A549 (cell line): ENCODE measurements around the gene SLC38A3.

ENCODE experiments used
- CEBPB ChIP-seq, 2 experiments: fragments of >200 bp in 1 of 2; sonication (Bioruptor Twin) in 1 of 2; formaldehyde crosslinking in 1 of 2; IDR thresholded peaks; 2 replicates each; pipeline ENCODE4 v1.6.1; 2012 to 2016
- NR3C1 ChIP-seq: fragments of >200 bp; sonication (Bioruptor Twin); formaldehyde crosslinking; IDR thresholded peaks from 3 replicates; pipeline ENCODE4 v1.6.1; 2017

DNA sequence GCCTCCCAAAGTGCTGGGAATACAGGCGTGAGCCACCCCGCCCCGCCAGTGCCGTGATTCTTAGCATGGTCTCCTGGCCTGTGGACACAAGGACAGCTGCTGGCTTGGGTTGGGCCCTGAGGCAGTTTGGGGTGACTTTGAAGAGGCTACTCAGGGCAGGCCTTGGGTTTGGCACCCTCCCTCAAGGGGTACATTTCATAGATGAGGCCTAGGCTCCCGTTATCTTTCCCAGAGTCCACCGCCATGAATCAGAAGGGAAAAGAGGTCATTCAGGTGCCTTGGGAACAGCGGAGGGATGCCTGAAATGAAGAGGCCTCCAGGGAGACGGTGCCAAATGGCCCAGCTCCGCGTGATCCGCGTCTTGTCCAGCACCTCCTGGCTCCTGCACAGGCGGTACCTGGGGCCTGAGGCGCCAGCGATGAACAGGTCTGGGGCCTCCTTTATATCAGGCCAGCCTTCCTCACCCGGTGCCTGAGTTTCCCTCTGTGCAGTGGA, 40.2 kb downstream of the SLC38A3 start:
- TF ChIP-seq CEBPB (IDR thresholded peaks at IDR 0.05) (no peak), NR3C1 (no peak)
